Glomerular visceral epithelial cell (primary cell): ENCODE data around the gene ZNF142.
A peak's percentile ranks its signal among the peaks of the same experiment; 100 is the strongest.

Experiments used
- DNase-seq: peaks from one replicate; pipeline ENCODE4 v3.0.0-alpha.2; 2016; ENCODE audit errors: extremely low spot score

ZNF142 gene, protein sequence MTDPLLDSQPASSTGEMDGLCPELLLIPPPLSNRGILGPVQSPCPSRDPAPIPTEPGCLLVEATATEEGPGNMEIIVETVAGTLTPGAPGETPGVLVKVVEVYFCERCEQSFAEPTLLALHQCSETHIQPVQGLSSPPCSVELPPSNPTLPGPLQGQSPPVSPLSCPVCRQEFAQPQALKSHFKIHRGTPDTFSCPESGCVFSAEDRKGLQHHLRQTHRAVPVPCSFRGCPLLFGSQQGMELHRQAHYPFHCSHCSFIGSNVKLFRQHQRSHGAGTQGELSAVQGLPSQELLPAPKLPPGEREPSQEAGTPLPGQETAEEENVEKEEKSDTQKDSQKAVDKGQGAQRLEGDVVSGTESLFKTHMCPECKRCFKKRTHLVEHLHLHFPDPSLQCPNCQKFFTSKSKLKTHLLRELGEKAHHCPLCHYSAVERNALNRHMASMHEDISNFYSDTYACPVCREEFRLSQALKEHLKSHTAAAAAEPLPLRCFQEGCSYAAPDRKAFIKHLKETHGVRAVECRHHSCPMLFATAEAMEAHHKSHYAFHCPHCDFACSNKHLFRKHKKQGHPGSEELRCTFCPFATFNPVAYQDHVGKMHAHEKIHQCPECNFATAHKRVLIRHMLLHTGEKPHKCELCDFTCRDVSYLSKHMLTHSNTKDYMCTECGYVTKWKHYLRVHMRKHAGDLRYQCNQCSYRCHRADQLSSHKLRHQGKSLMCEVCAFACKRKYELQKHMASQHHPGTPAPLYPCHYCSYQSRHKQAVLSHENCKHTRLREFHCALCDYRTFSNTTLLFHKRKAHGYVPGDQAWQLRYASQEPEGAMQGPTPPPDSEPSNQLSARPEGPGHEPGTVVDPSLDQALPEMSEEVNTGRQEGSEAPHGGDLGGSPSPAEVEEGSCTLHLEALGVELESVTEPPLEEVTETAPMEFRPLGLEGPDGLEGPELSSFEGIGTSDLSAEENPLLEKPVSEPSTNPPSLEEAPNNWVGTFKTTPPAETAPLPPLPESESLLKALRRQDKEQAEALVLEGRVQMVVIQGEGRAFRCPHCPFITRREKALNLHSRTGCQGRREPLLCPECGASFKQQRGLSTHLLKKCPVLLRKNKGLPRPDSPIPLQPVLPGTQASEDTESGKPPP (N-terminal part only)

DNA sequence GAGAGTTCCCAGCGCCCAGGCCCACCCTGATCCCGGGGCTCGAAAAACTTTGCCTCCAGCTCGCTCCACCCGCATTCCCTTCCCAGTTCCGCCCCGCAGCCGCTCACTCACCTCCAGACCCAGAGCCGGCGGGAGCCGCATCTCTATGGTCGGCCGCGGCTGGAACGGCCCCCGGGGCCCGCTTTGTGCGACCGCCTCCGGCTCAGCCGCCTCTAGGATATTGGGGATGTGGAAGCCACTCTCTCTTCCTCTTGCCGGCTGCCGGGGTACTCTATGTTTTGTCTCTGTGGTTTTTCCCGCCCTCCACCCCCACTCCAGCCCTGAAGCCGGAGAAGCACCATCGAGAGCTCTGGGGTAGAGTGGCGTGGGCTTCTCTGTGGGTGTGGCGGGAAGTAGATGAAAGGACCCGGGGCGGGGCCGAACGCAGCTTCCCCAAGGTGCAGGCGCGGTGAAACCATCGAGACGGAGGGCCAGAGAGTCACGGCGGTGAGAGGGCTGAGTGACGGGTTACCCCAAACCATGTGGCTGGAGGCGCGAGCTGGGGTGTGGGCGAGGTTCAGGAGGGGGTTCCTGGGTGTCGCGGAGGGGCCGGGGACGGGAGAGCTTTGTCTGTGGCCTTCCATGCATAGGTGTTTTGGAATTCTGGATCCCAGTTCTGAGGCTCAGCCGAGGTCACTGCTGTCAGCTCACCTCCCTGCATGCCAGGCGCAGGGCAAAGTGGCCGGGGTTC is at the start of gene ZNF142, which contains the start of gene BCS1L:
Gene ZNF142, minus strand, starts transcription at position 366 of the 730 bp plus-strand sequence. CDS start 3,194 bp downstream, outside the sequence.
Gene BCS1L, plus strand, starts transcription at position 426 of the 730 bp plus-strand sequence. CDS start 1,305 bp downstream, outside the sequence.
- DNase-seq: peak; percentile 92

DNA sequence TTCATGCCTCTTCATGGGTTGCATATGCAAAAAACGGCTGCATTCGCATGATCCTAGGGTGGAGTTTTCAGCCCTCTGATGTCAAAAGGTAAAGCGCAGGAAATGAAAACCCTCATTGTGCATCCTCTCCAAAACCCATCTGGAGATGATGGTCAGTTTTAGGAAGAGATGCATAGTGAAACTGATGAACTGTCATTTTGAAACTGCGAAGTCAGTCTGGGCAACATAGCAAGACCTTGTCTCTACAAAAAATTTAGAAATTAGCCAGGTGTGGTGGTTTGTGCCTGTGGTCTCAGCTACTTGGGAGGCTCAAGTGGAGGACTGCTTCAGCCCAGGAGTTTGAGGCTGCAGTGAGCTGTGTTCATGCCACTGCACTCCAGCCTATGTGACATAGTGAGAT is 48.7 kb upstream of the ZNF142 start:
- no peak for DNase-seq

DNA sequence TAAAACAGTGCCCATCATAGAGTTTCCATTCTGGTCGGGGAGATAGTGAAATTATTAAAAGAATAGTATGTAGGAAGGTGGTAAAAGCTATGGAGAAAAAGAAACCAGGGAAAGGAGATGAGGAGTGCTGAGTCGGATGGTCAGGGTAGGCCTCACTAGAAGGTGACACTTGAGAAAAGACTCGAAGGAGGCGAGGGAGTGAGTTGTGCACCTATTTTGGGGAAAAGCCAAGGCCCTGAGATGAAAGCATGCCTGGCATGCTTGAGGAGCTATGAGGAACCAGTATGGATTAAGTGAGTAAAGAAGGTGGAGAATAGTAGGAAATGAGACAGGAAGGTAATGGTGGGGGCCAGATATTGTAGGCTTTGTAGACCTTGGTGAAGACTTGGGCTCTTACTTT is 43.9 kb upstream of the ZNF142 start:
- no peak for DNase-seq

DNA sequence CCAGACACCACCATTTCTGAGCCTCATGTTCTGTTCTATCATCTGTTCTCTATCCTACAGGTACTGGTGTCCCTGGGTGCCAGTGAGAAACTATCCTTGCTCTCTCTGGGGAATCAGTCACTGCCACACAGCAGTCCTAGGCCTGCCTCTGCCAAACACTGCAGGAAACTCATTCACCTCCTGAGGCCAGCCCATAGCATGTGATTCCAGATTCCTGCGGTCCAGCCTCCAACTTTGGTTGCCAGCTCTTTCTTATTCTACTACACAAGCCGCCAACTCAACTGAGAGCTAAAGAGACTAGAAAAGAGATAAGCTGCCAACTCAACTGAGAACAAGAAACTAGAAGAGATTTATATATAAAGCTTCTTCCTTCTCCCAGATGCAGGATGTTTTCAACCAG is 42.4 kb upstream of the ZNF142 start:
- DNase-seq: no peak

DNA sequence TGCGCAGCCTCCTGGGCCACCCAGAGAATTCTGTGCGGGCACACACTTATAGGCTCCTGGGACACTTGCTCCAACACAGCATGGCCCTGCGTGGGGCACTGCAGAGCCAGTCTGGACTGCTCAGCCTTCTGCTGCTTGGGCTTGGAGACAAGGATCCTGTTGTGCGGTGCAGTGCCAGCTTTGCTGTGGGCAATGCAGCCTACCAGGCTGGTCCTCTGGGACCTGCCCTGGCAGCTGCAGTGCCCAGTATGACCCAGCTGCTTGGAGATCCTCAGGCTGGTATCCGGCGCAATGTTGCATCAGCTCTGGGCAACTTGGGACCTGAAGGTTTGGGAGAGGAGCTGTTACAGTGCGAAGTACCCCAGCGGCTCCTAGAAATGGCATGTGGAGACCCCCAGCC is 39.5 kb upstream of the ZNF142 start:
- DNase-seq: no peak

DNA sequence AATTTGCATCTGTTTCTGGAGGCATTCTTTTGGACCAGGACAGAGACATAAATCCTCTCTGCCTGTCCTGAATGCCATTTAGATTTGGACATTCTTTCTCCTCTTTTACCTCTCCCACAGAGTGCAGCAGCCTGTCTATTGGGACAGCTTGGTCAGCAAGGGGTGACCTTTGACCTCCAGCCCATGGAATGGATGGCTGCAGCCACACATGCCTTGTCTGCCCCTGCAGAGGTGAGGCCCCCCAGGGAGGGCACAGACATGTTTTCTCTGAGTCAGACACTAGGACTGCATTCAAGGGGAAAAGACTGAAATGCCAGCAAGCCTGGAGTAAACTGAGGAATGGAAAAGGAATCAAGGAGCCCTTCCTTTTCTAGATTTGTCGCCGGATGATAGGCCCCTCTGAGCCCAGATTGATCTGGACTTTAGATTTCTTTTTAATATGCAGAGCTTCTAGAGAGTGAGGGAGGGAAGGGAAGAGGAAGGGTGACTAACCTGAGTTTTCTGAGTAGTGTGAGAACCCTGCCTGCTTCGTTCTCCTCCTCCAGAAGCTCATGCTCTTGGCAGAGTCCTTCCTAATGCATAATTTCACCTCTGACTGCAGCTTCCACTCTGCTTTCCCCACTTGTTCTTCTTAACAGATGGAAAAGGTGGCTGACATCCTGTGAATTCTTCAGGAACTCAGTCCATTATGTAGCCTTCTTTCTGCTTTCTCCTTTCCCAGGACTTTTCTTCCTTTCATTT is 35.2 kb upstream of the ZNF142 start:
- peak; percentile 58 for DNase-seq

DNA sequence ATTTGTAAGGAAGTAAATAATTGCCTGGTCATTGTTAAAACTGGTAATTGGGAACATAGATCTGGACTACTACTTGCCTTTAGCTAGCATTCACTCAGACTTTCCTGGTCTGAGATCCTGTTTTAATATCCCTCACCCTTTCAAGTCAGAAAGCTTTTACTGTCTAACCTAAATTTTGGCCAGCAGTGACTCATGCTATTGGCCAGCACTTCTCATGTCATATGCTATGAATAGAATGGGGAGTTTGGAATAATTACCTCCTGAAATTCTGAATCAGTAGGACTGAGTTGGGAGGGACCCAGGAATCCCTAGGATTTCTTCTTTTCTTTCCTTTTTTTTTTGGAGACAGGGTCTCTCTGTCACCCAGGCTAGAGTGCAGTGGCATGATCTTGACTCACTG is 31.8 kb upstream of the ZNF142 start:
- no peak for DNase-seq

DNA sequence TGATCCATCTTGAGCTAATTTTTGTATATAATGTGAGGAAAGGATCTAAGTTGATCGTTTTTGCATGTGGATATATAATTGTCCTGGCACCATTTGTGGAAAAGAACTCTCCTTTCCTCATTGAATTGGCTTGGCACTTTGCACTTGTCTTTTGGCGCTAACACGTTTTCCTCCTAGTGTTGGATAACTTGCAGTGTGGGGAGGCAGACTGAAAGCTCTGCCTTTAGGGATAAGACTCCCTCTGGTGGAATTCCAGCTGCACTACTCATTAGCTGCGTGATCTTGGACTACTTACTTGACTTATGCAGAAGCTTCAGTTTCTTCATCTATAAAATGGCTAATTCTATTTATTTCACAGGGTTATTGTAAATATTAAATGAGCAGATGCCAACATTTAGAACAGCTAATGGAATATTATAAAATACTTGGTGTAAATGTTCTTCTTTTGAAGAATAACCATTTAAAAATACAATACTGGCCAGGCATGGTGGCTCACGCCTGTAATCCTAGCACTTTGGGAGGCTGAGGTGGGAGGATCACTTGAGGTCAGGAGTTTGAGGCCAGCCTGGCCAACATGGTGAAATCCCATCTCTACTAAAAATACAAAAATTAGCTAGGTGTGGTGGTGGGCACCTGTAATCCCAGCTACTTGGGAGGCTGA is 28.1 kb upstream of the ZNF142 start:
- peak; percentile 78 for DNase-seq

DNA sequence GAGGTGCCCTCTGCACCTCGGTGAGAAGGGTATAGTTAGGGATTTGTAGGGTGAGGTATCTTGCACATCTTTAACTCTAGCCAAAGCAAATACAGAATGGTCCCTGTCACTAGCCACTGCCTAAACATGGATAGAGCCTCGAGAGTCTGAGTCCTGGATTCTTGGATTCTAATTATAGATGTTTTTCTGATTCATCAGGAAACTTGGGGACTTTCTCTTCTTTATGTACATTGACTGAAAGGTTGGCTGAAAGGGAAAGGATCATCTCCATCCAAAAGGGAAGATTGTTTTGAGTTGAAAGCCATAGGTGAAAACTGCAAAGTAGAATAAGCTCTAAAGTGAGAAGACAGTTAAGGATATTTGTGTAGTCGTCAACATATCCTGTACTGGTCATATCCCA is 20.6 kb upstream of the ZNF142 start:
- DNase-seq: no peak

DNA sequence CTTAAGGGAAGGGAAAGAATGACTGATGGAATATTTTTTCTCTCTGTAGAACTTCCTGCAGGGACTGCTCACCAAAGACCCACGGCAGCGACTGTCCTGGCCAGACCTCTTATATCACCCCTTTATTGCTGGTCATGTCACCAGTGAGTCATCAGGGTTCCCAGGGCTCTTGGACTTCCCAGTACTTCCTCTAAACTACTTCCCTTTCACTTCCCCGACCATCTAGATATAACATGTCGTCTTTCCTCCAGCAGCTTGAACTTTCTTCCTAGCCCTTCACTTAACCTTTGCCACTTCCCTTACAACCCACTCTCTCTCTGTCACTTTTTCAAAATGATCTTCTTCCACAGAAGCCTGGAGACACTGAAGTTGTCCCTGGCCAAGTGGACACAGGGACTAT is 19.7 kb upstream of the ZNF142 start:
- DNase-seq: no peak

DNA sequence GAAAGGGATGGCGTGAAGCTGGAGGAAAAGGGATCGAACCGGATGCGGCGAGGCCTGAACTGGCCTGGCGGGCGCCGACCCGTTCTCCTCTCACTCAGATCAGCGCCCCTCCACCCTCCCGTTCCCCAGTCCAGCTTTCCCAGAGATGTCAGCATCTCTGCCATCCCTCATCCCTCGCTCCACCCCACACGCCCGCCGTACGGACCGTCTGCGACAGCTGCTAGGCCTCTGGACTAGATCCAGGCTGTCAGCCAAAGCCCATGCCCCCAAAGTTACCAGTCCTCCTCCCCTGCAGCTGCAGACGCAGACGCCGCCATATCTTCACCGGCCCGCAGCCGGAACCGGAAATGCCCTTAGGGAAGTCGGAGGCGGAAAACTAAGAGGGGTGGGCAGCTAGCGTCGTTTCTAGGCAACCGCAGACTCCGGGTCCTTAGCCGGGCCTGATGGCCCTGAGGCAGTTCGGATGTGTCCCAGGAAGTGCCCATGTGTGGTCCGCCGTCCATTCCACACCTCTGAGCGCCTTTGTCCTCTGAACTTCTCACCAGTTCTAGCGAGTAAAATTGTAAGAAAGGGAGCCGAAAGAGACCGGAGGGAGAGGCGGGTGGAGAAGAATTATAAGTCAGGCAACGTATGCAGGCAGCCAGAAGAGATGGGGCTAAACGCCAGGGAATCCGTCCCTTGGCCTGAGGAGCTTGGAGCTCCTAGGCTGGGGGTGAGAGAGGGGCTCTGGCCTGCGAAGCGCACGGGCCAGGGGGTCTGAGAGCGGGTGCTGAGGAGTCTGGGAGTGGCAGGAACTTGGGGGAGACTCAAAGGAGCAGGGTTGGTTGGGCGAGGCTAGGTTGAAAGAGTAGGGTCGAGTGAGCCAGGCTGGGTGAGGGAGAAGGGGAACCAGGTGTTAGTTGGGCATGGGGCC is 12.5 kb upstream of the ZNF142 start, which contains the start of the genes RNF25 and STK36:
Gene RNF25, minus strand, starts transcription at position 349 of the 913 bp plus-strand sequence. Its CDS starts 32 bp downstream, at position 317.
Gene STK36, plus strand, starts transcription at position 433 of the 913 bp plus-strand sequence. CDS start 744 bp downstream, outside the sequence.
- peak; percentile 90 for DNase-seq

DNA sequence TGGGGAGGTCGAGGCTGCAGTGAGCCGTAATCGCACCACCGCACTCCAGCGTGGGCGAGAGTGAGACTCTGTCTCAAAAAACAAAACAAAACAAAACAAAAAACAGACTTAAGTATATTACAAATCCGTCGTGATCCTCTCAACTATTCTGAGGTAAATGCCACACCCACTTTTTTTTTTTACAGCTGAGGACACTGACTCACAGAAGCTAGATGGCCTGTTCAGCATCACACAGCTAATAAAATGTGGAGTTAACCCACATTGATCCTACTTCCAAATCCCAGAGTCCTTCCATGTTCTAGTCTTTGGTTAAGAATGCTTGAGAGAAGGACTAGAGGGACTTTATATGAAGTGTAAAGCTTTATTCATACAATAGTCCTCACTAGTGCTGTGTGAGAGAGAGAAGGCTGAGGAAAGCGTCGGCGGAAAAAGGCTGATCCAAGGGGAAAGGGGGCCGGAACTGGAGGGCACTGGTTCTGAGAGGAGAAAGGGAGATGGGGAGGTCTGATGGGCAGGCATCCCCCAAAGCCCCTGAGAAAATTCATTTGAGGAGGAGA is 11.8 kb upstream of the ZNF142 start:
- DNase-seq: no peak

DNA sequence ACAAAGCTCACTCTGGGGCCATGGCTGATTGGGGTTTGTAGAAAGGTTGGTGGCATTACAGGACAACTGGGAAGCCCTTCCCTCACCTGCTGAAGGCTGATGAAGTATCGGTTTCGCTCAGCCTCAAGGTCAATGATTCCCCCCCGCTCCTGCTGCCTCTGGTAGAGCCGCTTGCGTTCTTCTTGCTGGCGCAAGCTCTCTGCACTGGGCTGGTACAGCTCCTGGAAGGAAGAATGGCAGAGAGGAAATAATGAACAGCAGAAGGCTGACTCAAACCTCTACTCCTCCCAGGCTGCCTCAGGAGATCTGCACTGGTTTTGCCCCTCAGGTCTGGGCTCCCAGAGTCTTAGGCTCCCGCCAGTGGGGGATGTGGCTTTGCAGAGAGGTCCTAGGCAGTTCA is 5.2 kb upstream of the ZNF142 start:
- DNase-seq: no peak

DNA sequence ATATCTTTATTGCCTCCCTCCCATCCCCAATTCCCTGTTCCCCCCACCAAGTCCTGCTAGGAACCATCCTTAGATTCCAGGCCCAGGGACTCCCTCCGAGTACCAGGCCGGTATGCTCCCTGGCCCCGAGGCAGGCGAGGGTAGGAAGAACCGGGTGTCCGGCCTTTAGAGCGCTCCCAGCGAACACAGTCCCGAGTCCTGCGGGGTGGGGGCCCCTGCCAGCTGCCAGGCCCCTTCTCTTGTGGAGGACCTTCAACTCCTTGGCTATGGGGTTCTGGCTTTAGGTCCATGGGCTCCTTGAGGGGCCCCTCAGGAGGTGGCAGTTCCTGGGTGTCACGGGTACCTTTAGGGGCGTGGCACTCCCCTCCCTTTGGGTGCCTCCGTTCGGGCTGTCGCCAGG is 4.5 kb upstream of the ZNF142 start:
- no peak for DNase-seq

DNA sequence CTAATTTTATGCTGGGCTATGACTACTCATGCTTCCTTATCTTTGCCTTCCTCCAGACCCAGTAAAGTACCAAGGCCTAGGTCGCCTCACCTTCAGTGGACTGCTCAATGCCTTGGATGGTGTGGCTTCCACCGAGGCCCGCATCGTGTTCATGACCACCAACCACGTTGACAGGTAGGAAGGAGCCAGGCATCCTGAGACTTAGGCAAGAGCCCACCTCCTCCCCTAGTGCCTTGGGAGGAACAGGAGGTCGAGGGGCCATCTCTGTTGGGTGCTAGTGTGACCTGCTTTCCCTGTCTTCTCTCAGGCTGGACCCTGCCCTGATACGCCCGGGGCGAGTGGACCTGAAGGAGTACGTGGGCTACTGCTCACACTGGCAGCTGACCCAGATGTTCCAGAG is 3.4 kb upstream of the ZNF142 start:
- DNase-seq: no peak

DNA sequence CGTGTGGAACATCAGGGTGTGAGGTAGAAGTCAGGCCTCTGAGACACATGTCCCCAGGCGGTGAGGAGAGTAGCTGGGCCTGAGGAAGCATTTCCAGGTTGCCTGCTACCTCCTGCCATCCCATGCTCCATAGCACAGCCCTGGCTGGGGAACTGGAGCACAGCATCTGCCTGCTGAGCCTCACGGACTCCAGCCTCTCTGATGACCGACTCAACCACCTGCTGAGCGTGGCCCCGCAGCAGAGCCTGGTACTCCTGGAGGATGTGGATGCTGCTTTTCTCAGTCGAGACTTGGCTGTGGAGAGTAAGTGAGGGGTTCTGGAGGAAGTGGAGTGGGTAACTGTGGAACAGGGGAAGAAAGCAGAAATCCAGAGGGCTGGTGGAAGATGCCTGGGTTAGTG is 3.0 kb upstream of the ZNF142 start:
- no peak for DNase-seq

DNA sequence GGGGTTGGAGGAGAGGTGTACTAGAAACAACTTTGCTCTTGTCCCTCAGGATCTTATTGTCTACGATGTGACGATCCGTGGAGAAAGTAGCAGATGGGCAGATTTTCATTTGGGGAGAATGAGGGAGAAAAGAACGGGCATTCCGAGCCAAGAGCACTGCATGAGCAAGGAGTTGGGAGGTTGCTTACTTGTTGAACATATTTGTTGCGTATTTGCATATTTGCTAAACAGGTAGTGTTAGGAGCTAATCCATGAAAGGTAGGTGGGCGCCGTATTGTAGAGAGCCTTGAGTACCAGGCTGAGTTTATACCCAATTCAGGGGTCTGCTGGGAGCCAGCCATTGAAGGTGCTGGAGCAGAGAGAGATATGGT is 550 bp upstream of the ZNF142 start:
- no peak for DNase-seq

DNA sequence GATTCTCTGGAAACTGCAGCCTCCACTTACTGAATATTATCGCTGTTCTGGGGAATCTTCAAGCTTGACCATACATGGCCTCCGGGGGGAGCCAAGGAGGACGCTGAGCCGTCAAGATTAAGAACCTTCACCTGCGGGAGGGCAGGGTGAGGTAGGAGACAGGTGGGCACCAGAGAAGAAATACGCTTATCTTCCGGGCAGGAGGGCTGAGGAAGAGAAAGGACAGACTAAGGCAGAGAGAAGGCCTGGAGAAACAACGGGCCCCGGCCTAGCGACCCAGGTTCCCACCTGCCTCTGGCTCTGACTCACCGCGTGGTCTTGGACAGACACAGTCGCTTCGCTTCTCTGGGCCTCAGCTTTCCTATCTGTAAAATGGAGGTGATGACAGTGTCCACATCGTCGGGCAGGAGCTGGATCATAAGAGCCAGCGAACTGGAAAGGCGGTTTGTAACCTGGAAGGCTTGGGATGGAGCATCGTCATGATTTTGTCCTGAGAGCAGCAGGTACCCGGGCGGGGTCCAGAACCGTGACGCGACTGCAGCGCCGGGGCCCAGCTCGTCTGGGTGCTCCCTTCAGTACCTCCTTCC is 659 bp downstream of the ZNF142 start:
- peak; percentile 61 for DNase-seq
